ENCODE measurements around the gene HNRNPA2B1.

- TF ChIP-seq CTCF (IDR thresholded peaks at IDR 0.05; ENCODE audit: insufficient read depth, low read length, poor library complexity, severe bottlenecking) (no peak), EZH2phosphoT487 (conservative IDR thresholded peaks at IDR 0.05; ENCODE audit: low read length) (no peak)
These were observed 49.7 kb upstream of the HNRNPA2B1 start for GRCh38 chr7:26250239-26250638.

Data from SU-DHL-6 (cell line).